Neural progenitor cell (in vitro differentiated cells): ENCODE results near the gene MELK. TPM values are rescaled to one million over a fixed set of nuclear protein-coding genes. Genes with fewer than 3 reads are reported as not detected.

ENCODE experiments used
- DNase-seq: peaks from one replicate; pipeline ENCODE4 v3.0.0-alpha.2; 2016; ENCODE audit warnings: low spot score
- H2AFZ ChIP-seq: fragments of 200-600 bp; sonication (generic); replicated peaks from 2 replicates; pipeline ENCODE4 v1.6.1; 2016; ENCODE audit warnings: antibody characterized with exemption
- H3F3A ChIP-seq: fragments of 200-600 bp; sonication (generic); 2 replicates; pipeline ENCODE4 v1.6.1; 2016; ENCODE audit warnings: antibody characterized with exemption, low read depth
- H3K27ac ChIP-seq: fragments of 200-600 bp; sonication (generic); 2 replicates; pipeline ENCODE4 v1.5.1; 2016; ENCODE audit warnings: mild to moderate bottlenecking
- H3K27me3 ChIP-seq: fragments of 200-600 bp; sonication (generic); 2 replicates; pipeline ENCODE4 v1.6.1; 2016; ENCODE audit warnings: mild to moderate bottlenecking, moderate library complexity
- H3K36me3 ChIP-seq: fragments of 200-600 bp; sonication (generic); 2 replicates; pipeline ENCODE4 v1.5.1; 2016
- H3K4me1 ChIP-seq: fragments of 200-600 bp; sonication (generic); 2 replicates; pipeline ENCODE4 v1.6.1; 2016; ENCODE audit warnings: mixed run types
- H3K4me2 ChIP-seq: fragments of 200-600 bp; sonication (generic); 2 replicates; pipeline ENCODE4 v1.6.1; 2016
- H3K4me3 ChIP-seq: fragments of 200-600 bp; sonication (generic); 2 replicates; pipeline ENCODE4 v1.5.1; 2016
- H3K79me2 ChIP-seq: fragments of 200-600 bp; sonication (generic); 2 replicates; pipeline ENCODE4 v1.6.1; 2016; ENCODE audit warnings: low read depth
- H3K9ac ChIP-seq: fragments of 200-600 bp; sonication (generic); 2 replicates; pipeline ENCODE4 v1.6.1; 2016
- H3K9me3 ChIP-seq: fragments of 200-600 bp; sonication (generic); 2 replicates; pipeline ENCODE4 v1.5.1; 2016; ENCODE audit warnings: low read depth
- H4K20me1 ChIP-seq: fragments of 200-600 bp; sonication (generic); 2 replicates; pipeline ENCODE4 v1.6.1; 2016; ENCODE audit warnings: low read depth
- H3K27ac Mint-ChIP-seq: 3 replicates; pipeline ENCODE4 v1.8.0; 2021; ENCODE audit warnings: mixed read lengths
- H3K27me3 Mint-ChIP-seq: 2 replicates; pipeline ENCODE4 v1.8.0; 2022; ENCODE audit warnings: low read depth, mild to moderate bottlenecking, inconsistent platforms, moderate library complexity, mixed read lengths; ENCODE audit not compliant: insufficient read depth
- H3K36me3 Mint-ChIP-seq: 3 replicates; pipeline ENCODE4 v1.8.0; 2021; ENCODE audit warnings: mixed read lengths
- H3K4me1 Mint-ChIP-seq: 3 replicates; pipeline ENCODE4 v1.8.0; 2021; ENCODE audit warnings: mixed read lengths
- H3K4me3 Mint-ChIP-seq: 3 replicates; pipeline ENCODE4 v1.8.0; 2021; ENCODE audit warnings: mild to moderate bottlenecking, moderate library complexity, mixed read lengths
- H3K9me3 Mint-ChIP-seq: 3 replicates; pipeline ENCODE4 v1.8.0; 2020; ENCODE audit warnings: mixed read lengths
- EZH2 ChIP-seq: fragments of 200-600 bp; sonication (generic); IDR thresholded peaks from 2 replicates; pipeline ENCODE4 v1.6.1; 2017; ENCODE audit warnings: antibody characterized with exemption, mild to moderate bottlenecking, moderate library complexity
- EZH2phosphoT487 ChIP-seq: fragments of 200-600 bp; sonication (generic); IDR thresholded peaks from 2 replicates; pipeline ENCODE4 v1.6.1; 2017; ENCODE audit warnings: antibody characterized with exemption
- total RNA-seq: library from RNA; depleted of rRNA; stranded (reverse); fragments of >200 nt; gene quantifications from 2 replicates; pipeline ENCODE4 v1.2.3, GENCODE V29; 2015; ENCODE audit warnings: low replicate concordance
- TF ChIP-seq, protein P1 (sequence below): fragments of 200-600 bp; sonication (generic); IDR thresholded peaks from 2 replicates; pipeline ENCODE4 v1.5.1; 2017; ENCODE audit warnings: antibody characterized with exemption, mild to moderate bottlenecking

MELK gene
- total RNA-seq, 1 donor from 2014 or later: 112 TPM

- no peak overlapping the region for H3K27ac ChIP-seq
- H2AFZ ChIP-seq: no peak overlapping the region
- no peak overlapping the region for H3K4me2 ChIP-seq
- H3K4me3 Mint-ChIP-seq: no peak overlapping the region
- no peaks in the 10 kb centered on the region for H3K9me3 Mint-ChIP-seq
- no peaks in the 10 kb centered on the region for H3F3A ChIP-seq
- H3K4me1 Mint-ChIP-seq: no peaks in the 10 kb centered on the region
- peaks cover 37% of the 10 kb centered on the region for H3K36me3 Mint-ChIP-seq
- peaks cover 4% of the 10 kb centered on the region for H3K36me3 ChIP-seq
- TF ChIP-seq EZH2phosphoT487 (no peak), EZH2 (no peak)
- TF ChIP-seq, protein P1, sequence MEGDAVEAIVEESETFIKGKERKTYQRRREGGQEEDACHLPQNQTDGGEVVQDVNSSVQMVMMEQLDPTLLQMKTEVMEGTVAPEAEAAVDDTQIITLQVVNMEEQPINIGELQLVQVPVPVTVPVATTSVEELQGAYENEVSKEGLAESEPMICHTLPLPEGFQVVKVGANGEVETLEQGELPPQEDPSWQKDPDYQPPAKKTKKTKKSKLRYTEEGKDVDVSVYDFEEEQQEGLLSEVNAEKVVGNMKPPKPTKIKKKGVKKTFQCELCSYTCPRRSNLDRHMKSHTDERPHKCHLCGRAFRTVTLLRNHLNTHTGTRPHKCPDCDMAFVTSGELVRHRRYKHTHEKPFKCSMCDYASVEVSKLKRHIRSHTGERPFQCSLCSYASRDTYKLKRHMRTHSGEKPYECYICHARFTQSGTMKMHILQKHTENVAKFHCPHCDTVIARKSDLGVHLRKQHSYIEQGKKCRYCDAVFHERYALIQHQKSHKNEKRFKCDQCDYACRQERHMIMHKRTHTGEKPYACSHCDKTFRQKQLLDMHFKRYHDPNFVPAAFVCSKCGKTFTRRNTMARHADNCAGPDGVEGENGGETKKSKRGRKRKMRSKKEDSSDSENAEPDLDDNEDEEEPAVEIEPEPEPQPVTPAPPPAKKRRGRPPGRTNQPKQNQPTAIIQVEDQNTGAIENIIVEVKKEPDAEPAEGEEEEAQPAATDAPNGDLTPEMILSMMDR: no peak
- no peak overlapping the region for H3K27ac Mint-ChIP-seq
- no peak overlapping the region for H3K9ac ChIP-seq
- H3K27me3 Mint-ChIP-seq: no peaks in the 10 kb centered on the region
- no peak overlapping the region for H3K4me3 ChIP-seq
- no peaks in the 10 kb centered on the region for H3K4me1 ChIP-seq
- DNase-seq: no peak
- H3K27me3 ChIP-seq: no peaks in the 10 kb centered on the region
- no peaks in the 10 kb centered on the region for H3K79me2 ChIP-seq
- no peaks in the 10 kb centered on the region for H4K20me1 ChIP-seq
- no peaks in the 10 kb centered on the region for H3K9me3 ChIP-seq
These were observed 84.1 kb downstream of the MELK start for GRCh38 chr9:36656842-36657241.

GRCh38 chr9:36659500-36659899 lies 86.8 kb downstream of the MELK start:
- no peaks in the 10 kb centered on the region for H3K27me3 ChIP-seq
- H3K27ac Mint-ChIP-seq: no peak overlapping the region
- H3K36me3 ChIP-seq: no peaks in the 10 kb centered on the region
- H3K4me1 Mint-ChIP-seq: no peaks in the 10 kb centered on the region
- no peak overlapping the region for H2AFZ ChIP-seq
- no peak overlapping the region for H3K4me3 ChIP-seq
- H3K9ac ChIP-seq: no peak overlapping the region
- no peaks in the 10 kb centered on the region for H3K9me3 Mint-ChIP-seq
- H3K36me3 Mint-ChIP-seq: peaks cover 39% of the 10 kb centered on the region
- H3K27ac ChIP-seq: no peak overlapping the region
- no peak overlapping the region for H3K4me2 ChIP-seq
- H3K4me3 Mint-ChIP-seq: no peak overlapping the region
- no peaks in the 10 kb centered on the region for H3K27me3 Mint-ChIP-seq
- no peaks in the 10 kb centered on the region for H3K79me2 ChIP-seq
- H3K4me1 ChIP-seq: no peaks in the 10 kb centered on the region
- H3F3A ChIP-seq: no peaks in the 10 kb centered on the region
- DNase-seq: no peak
- H3K9me3 ChIP-seq: no peaks in the 10 kb centered on the region
- TF ChIP-seq EZH2phosphoT487 (no peak), EZH2 (no peak)
- TF ChIP-seq, protein P1: no peak
- H4K20me1 ChIP-seq: no peaks in the 10 kb centered on the region

DNA sequence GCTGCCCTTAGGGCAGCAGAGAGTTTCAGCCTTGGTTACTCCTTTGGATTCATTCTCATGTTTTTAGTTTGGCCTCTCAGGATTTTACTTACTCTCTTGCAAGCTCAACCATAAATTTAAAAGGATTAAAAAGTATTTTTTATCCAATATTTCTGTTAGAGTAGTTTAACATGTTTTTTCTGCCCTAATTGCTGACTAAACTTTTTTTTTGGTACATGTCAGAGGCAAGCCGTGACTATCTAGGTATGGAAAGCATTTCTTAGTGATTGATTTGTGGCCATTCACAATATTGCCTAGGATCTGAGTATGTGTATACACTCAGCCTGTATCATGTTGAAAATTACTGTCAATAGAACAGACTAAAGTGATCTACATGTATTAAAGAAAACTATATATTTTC lies 92.1 kb downstream of the MELK start:
- H3F3A ChIP-seq: peaks cover 3% of the 10 kb centered on the region
- no peak overlapping the region for H3K4me3 Mint-ChIP-seq
- no peaks in the 10 kb centered on the region for H3K27me3 ChIP-seq
- H3K27ac Mint-ChIP-seq: no peak overlapping the region
- H3K9me3 Mint-ChIP-seq: no peaks in the 10 kb centered on the region
- peaks cover 8% of the 10 kb centered on the region for H3K36me3 ChIP-seq
- peaks cover 20% of the 10 kb centered on the region for H3K36me3 Mint-ChIP-seq
- no peak overlapping the region for H3K4me3 ChIP-seq
- no peak overlapping the region for H3K9ac ChIP-seq
- no peak overlapping the region for H3K4me2 ChIP-seq
- H3K4me1 ChIP-seq: no peaks in the 10 kb centered on the region
- no peaks in the 10 kb centered on the region for H3K27me3 Mint-ChIP-seq
- no peaks in the 10 kb centered on the region for H3K4me1 Mint-ChIP-seq
- no peaks in the 10 kb centered on the region for H3K79me2 ChIP-seq
- no peak for DNase-seq
- H3K9me3 ChIP-seq: no peaks in the 10 kb centered on the region
- H3K27ac ChIP-seq: no peak overlapping the region
- no peaks in the 10 kb centered on the region for H4K20me1 ChIP-seq
- no peak for TF ChIP-seq EZH2
- TF ChIP-seq, protein P1: no peak
- TF ChIP-seq EZH2phosphoT487: no peak
- no peak overlapping the region for H2AFZ ChIP-seq
